GM12878 (cell line): ENCODE measurements around the gene FAR1. TPM values are rescaled to one million over a fixed set of nuclear protein-coding genes. Genes with fewer than 3 reads are reported as not detected.

Experiments used
- ATAC-seq: fragments of 200-7000 bp; cut with Tn5 transposase; 3 replicates; pipeline ENCODE4 v1.9.1; 2020; ENCODE audit warnings: mild to moderate bottlenecking, moderate library complexity
- BruUV-seq: library from RNA; stranded (reverse); fragments of 400-500 nt; replicated peaks from 2 replicates; lab custom pipeline; 2021; lab: Mats Ljungman, UMichigan
- CTCF ChIA-PET: fragments of 300-600 bp; sonication (Branson Sonifier 250); formaldehyde crosslinking; extraction: SDS; loops from one replicate; lab custom pipeline; 2021; ENCODE audit warnings: inconsistent platforms; lab: Yijun Ruan, JAX
- POLR2A ChIA-PET: fragments of 350-600 bp; formaldehyde crosslinking; extraction: SDS; loops from one replicate; lab custom pipeline; 2021; ENCODE audit warnings: inconsistent platforms; lab: Charles Lee
- RAD21 ChIA-PET: fragments of 300-600 bp; sonication (Branson Sonifier 250); formaldehyde crosslinking; loops from one replicate; lab custom pipeline; 2023; ENCODE audit warnings: antibody characterized with exemption; ENCODE audit not compliant: unreplicated experiment; lab: Charles Lee
- SMC1A ChIA-PET: fragments of 300-600 bp; sonication (Branson Sonifier 250); formaldehyde crosslinking; loops from one replicate; lab custom pipeline; 2023; ENCODE audit not compliant: unreplicated experiment, uncharacterized antibody; lab: Charles Lee
- DNase-seq: peaks from one replicate; pipeline ENCODE4 v3.0.0-alpha.2; 2011; ENCODE audit warnings: low read depth, low spot score
- FAIRE-seq: peaks from 3 replicates; lab custom pipeline; 2011; peaks lifted over from hg19 to GRCh38; lab: Jason Lieb, UNC
- H2AFZ ChIP-seq: 2 replicates; pipeline ENCODE4 v1.6.0; 2011; ENCODE audit warnings: low read depth, low read length, control low read depth; ENCODE audit not compliant: control insufficient read depth
- H3K27ac ChIP-seq: 2 replicates; pipeline ENCODE4 v1.5.1; 2011; ENCODE audit warnings: control low read depth; ENCODE audit not compliant: control insufficient read depth, insufficient read depth
- H3K27me3 ChIP-seq, 2 experiments: replicated peaks in 1 of 2; 2 replicates each; pipeline versions ENCODE4 v1.6.0 to v1.6.1; 2011; ENCODE audit warnings: low read length in 1 of 2; ENCODE audit not compliant: control insufficient read depth in 2 of 2, insufficient read depth in 2 of 2
- H3K36me3 ChIP-seq, 2 experiments: 2 replicates each; pipeline ENCODE4 v1.5.1; 2011; ENCODE audit warnings: low read length in 1 of 2; ENCODE audit not compliant: control insufficient read depth in 2 of 2, insufficient read depth in 2 of 2
- H3K4me1 ChIP-seq: 2 replicates; pipeline ENCODE4 v1.6.1; 2011; ENCODE audit warnings: mild to moderate bottlenecking, low read length, moderate library complexity, mixed read lengths; ENCODE audit not compliant: control insufficient read depth, insufficient read depth
- H3K4me2 ChIP-seq: 2 replicates; pipeline ENCODE4 v1.6.0; 2011; ENCODE audit warnings: control low read depth; ENCODE audit not compliant: control insufficient read depth, insufficient read depth
- H3K4me3 ChIP-seq: fragments of 200-600 bp; sonication (generic); 2 replicates; pipeline ENCODE4 v1.5.1; 2016
- H3K79me2 ChIP-seq: 2 replicates; pipeline ENCODE4 v1.6.0; 2011; ENCODE audit warnings: low read length; ENCODE audit not compliant: control insufficient read depth, insufficient read depth
- H3K9ac ChIP-seq: 2 replicates; pipeline ENCODE4 v1.8.0; 2011; ENCODE audit warnings: low read length, control low read depth, mixed read lengths; ENCODE audit not compliant: control insufficient read depth, insufficient read depth
- H3K9me3 ChIP-seq: replicated peaks from 3 replicates; pipeline ENCODE4 v1.5.1; 2011; ENCODE audit warnings: mild to moderate bottlenecking, low read length; ENCODE audit not compliant: control insufficient read depth, insufficient read depth
- H4K20me1 ChIP-seq: 2 replicates; pipeline ENCODE4 v1.6.0; 2011; ENCODE audit not compliant: control insufficient read depth, insufficient read depth
- BCL3 ChIP-seq: IDR thresholded peaks from 2 replicates; pipeline ENCODE4 v1.6.1; 2011; ENCODE audit warnings: borderline replicate concordance, low read depth, mild to moderate bottlenecking, moderate library complexity, low read length; ENCODE audit not compliant: insufficient read depth, poor library complexity, severe bottlenecking
- BRCA1 ChIP-seq: IDR thresholded peaks from 2 replicates; pipeline ENCODE4 v1.6.1; 2011; ENCODE audit warnings: low read depth, low read length, improper control_type of control experiment
- CBFB ChIP-seq: IDR thresholded peaks from 2 replicates; pipeline ENCODE4 v1.6.1; 2016; ENCODE audit warnings: antibody characterized with exemption, low read depth
- CEBPZ ChIP-seq: fragments of 150-350 bp; IDR thresholded peaks from 2 replicates; pipeline ENCODE4 v1.6.1; 2016; ENCODE audit warnings: low read depth, low read length
- CHD1 ChIP-seq: IDR thresholded peaks from 2 replicates; pipeline ENCODE4 v1.6.1; 2012; ENCODE audit warnings: low read depth, low read length, improper control_type of control experiment
- HDAC6 ChIP-seq: fragments of 200-600 bp; sonication (generic); IDR thresholded peaks from one replicate; pipeline ENCODE4 v1.8.0; 2017; ENCODE audit warnings: antibody characterized with exemption; ENCODE audit not compliant: unreplicated experiment
- KDM1A ChIP-seq: fragments of 200-600 bp; sonication (generic); IDR thresholded peaks from 2 replicates; pipeline ENCODE4 v1.6.1; 2016; ENCODE audit warnings: borderline replicate concordance
- NRF1 ChIP-seq: conservative IDR thresholded peaks from 2 replicates; pipeline ENCODE4 v1.6.1; 2011; ENCODE audit warnings: mild to moderate bottlenecking, low read depth, low read length, improper control_type of control experiment
- RAD51 ChIP-seq: fragments of 450-650 bp; IDR thresholded peaks from 2 replicates; pipeline ENCODE4 v1.6.1; 2016; ENCODE audit warnings: moderate library complexity, mild to moderate bottlenecking, inconsistent platforms
- SUPT20H ChIP-seq: IDR thresholded peaks from 2 replicates; pipeline ENCODE4 v1.6.1; 2011; ENCODE audit warnings: low read depth, mild to moderate bottlenecking, low read length, moderate library complexity, borderline replicate concordance; ENCODE audit not compliant: control insufficient read depth
- TCF3 ChIP-seq: IDR thresholded peaks from 2 replicates; pipeline ENCODE4 v1.6.1; 2012; ENCODE audit warnings: low read depth, mild to moderate bottlenecking, low read length, borderline replicate concordance; ENCODE audit not compliant: insufficient read depth
- TCF7 ChIP-seq: IDR thresholded peaks from 2 replicates; pipeline ENCODE4 v1.6.1; 2014; ENCODE audit warnings: antibody characterized with exemption, borderline replicate concordance
- YBX1 ChIP-seq: fragments of 450-650 bp; IDR thresholded peaks from 2 replicates; pipeline ENCODE4 v1.6.1; 2016; ENCODE audit warnings: antibody characterized with exemption
- ZBTB33 ChIP-seq: fragments of 450-650 bp; IDR thresholded peaks from 2 replicates; pipeline ENCODE4 v1.6.1; 2017; ENCODE audit warnings: mild to moderate bottlenecking
- WGBS: methylation state at CpG from one replicate; pipeline ENCODE4 v1.1.6; 2016; ENCODE audit warnings: low lambda C conversion rate; ENCODE audit not compliant: insufficient replicate concordance, insufficient coverage; ENCODE audit errors: missing lambda C conversion rate; 5-methylcytosine and 5-hydroxymethylcytosine counted together
- in situ Hi-C: fragments of 300-500 bp; cut with MboI; formaldehyde crosslinking; loops from 9 replicates; pipeline ENCODE4 v1.14.3; 2018; ENCODE audit warnings: mixed read lengths
- intact Hi-C: fragments of 100-400 bp; cut with micrococcal nuclease; formaldehyde crosslinking; loops from one replicate; pipeline ENCODE4 v1.14.2; 2022; ENCODE audit not compliant: unreplicated experiment
- polyA plus RNA-seq, 11 experiments: library from polyadenylated mRNA; depleted of rRNA in 4 of 11; unstranded in 6 of 11; stranded (reverse) in 5 of 11; fragments of >200 nt; fragmentation: Nextera tagmentation in 4 of 11; fragmentation: Illumina TruSeq in 1 of 11; extraction: Ambion mirVana in 4 of 11; extraction: Trizol in 1 of 11; gene quantifications; 1 replicate in 1 of 11; 2 replicates in 10 of 11; pipeline versions ENCODE4 v1.2.1 to v1.2.3, GENCODE V29; 2011 to 2016; ENCODE audit warnings: inconsistent platforms in 2 of 11, missing spikeins in 2 of 11, low read depth in 1 of 11
- total RNA-seq, 4 experiments: library from RNA; depleted of rRNA in 3 of 4; stranded (reverse); fragments of >200 nt in 3 of 4; fragmentation: Illumina TruSeq in 1 of 4; extraction: Trizol in 1 of 4; gene quantifications; 2 replicates each; pipeline versions ENCODE4 v1.2.1 to v1.2.3, GENCODE V29; 2013 to 2021

FAR1 gene
- total and polyA plus RNA-seq, 10 of the 15 experiments (the other 5 are each of a cell fraction or from before 2014, with no cell fraction given): 10.1 to 73.9 (median 30.8) TPM

GRCh38 chr11:13767471-13767870 lies 99.0 kb downstream of the FAR1 start:
- DNase-seq (no peak), ATAC-seq (no peak), FAIRE-seq (no peak)
- POLR2A ChIA-PET: no interaction called here
- H3K4me1 ChIP-seq: no peaks in the 10 kb centered on the region
- SMC1A ChIA-PET: no interaction called here
- no peaks in the 10 kb centered on the region for H3K27me3 ChIP-seq
- no peaks in the 10 kb centered on the region for H3K79me2 ChIP-seq
- RAD21 ChIA-PET: no interaction called here
- H3K9ac ChIP-seq: no peak overlapping the region
- CTCF ChIA-PET: no interaction called here
- no peak overlapping the region for H3K27ac ChIP-seq
- no peaks in the 10 kb centered on the region for H3K9me3 ChIP-seq
- in situ Hi-C loops (no loop called here), intact Hi-C loops (no loop called here)
- no peak overlapping the region for H3K4me2 ChIP-seq
- TF ChIP-seq BCL3 (no peak), BRCA1 (no peak), TCF7 (no peak), KDM1A (no peak), SUPT20H (no peak), TCF3 (no peak), CEBPZ (no peak), CHD1 (no peak), YBX1 (no peak), HDAC6 (no peak), NRF1 (no peak), CBFB (no peak), RAD51 (no peak), ZBTB33 (no peak)
- TF ChIP-seq, all 136 proteins: peak for 0
- no peak overlapping the region for H2AFZ ChIP-seq
- no peak overlapping the region for H3K4me3 ChIP-seq
- WGBS: 25% methylated on average over 1 of the region's 1 CpG
- BruUV-seq: no TSS peak
- H4K20me1 ChIP-seq: no peaks in the 10 kb centered on the region
- no peaks in the 10 kb centered on the region for H3K36me3 ChIP-seq
